ENCODE data around the gene MMEL1.
"Not testable (repeated sequence)": the region's sequence is repeated elsewhere in the genome, so short reads cannot be mapped to it uniquely, and the experiment has no call there.

Gene MMEL1

DNA sequence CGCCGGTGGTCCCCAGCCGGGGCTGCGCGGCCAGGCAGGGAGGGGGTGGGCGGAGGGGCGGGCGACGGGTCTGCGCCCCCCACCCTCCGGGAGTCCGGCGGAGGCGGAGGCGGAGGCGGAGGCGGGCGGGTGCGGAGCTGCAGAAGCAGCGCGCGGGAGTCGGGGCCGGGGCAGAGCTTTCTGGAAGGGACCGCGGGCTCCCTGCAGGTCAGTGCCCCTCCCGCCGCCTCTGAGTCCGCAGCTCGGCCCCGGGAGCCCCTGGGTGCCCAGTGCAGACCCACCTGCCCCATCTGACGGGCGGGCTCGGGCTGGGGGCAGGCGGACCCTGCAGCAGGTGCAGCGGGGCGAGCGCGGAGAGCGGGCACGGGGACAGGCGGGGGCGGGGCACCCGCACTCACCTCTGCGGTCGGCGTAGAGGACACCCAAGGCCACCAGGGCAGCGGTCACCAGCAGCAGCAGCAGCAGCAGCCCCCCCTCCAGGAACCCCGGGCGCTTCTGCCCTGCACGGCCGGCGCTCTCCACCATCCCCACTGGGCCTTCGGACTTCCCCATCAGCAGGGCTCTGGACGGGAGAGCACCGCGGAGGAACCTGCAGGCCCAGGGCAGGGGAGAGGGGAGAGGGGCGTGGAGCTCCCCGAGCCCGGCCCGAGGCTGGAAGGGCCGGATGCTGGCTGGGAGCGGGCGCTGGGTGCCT lies 3.7 kb downstream of the MMEL1 start:
- H3K4me3 ChIP-seq (ENCODE audit: low read depth, low read length): peak overlapping the region; percentile 27

DNA sequence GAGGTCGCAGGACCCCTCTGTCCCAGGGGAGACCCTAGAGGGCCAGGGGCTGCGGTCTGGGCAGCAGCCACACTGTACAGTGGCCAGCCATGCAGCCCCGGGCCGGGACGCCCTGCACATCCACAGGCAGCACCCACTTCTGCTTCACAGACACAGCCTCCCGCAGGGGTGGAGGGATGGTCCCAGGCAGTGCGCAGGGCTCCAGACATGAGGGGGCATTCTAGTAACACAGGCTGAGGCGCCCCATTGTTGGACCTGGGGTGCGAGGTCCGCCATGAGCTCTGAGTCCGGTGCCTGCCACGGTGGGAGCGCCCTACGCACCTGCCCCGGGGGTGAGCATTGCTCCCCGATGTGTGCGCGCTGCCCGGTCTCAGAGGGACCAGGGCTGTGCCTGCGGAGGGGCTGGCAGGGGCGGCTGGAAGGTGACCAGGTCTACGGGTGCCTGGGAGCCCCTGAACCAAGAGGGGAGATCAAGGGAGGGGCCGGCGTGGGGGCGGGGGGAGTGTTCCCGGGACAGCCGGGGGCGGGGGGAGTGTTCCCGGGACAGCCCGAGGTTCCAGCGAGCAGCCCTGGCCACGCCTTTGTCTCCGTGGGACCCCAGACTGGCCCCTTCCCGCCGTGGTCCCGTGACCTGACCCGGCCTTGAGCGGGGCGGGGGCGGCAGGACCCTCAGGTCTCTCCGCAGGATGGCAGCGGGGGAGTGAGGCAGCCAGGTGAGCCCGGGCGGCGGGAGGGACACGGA lies 4.5 kb downstream of the MMEL1 start:
- H3K4me3 ChIP-seq (ENCODE audit: low read depth, low read length): peak overlapping the region; percentile 27

DNA sequence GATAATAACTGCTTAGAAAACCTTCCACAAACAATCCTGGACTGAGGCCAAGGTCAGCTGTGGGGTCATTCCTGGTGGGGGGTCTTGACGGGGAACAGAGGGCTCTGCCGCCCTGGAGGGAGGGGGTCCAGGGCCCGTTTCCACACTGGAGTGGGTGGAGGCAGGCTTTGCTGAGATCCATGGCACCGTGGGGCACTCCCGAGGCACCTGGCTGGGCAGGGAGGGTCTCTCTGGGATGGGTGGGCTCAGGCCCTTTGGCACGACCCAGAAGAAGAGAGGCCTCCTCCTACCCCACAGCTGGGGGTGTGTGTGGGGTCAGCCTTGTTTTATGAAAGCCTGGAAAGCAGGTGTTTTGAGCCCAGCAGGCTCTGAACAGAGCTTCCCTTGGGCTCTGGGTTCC lies 5.1 kb downstream of the MMEL1 start:
- no peak overlapping the region for H3K4me3 ChIP-seq (ENCODE audit: low read depth, low read length)

DNA sequence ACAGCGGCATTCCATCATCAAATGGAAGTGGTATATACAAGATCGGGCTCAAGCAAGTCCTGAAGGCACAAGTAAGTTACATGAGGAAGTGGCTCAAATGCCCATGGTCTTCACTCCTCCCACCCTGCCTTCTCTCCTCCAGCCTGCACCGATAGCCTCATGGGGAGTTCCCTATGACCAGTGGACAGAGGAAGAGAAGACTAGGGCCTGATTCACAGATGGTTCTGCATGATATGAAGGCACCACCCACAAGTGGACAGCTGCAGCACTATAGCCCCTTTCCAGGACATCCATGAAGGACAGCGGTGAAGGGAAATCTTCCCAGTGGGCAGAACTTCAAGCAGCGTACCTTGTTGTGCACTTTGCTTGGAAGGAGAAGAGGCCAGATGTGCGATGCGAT lies 7.1 kb downstream of the MMEL1 start:
- H3K4me3 ChIP-seq (ENCODE audit: low read depth, low read length): not testable (repeated sequence)

DNA sequence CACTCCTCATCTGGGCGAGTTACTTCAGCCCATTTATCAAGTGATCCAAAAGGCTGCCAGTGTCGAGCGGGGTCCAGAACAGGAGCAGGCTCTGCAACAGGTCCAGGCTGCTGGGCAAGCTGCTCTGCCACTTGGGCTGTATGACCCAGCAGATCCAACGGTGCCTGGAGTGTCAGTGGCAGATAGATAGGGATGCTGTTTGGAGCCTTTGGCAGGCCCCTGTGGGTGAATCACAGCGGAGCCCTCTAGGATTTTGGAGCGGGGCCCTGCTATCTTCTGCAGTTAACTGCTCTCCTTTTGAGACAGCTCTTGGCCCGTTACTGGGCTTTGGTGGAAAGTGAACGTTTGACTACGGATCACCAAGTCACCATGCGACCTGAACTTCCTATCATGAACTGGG lies 7.5 kb downstream of the MMEL1 start:
- no peak overlapping the region for H3K4me3 ChIP-seq (ENCODE audit: low read depth, low read length)

DNA sequence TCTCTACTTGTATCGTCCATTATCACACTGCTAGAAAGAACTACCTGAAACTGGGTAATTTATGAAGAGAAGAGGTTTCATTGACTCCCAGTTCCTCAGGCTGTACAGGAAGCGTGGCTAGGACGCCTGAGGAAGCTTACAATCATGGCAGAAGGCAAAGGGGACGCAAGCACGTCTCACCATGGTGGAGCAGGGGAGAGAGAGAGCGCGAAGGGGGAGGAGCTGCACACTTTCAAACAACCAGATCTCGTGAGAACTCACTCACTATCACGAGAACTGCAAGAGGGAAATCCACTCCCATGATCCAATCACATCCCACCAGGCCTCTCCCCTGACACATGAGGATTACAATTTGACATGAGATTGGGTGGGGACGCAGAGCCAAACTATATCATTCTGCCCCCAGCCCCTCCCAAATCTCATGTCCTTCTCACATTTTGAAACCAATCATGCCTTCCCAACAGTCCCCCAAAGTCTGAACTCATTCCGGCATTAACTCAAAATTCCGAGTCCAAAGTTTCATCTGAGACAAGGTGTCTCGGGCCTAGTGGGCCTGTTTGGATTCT lies 8.0 kb downstream of the MMEL1 start:
- no peak overlapping the region for H3K4me3 ChIP-seq (ENCODE audit: low read depth, low read length)

DNA sequence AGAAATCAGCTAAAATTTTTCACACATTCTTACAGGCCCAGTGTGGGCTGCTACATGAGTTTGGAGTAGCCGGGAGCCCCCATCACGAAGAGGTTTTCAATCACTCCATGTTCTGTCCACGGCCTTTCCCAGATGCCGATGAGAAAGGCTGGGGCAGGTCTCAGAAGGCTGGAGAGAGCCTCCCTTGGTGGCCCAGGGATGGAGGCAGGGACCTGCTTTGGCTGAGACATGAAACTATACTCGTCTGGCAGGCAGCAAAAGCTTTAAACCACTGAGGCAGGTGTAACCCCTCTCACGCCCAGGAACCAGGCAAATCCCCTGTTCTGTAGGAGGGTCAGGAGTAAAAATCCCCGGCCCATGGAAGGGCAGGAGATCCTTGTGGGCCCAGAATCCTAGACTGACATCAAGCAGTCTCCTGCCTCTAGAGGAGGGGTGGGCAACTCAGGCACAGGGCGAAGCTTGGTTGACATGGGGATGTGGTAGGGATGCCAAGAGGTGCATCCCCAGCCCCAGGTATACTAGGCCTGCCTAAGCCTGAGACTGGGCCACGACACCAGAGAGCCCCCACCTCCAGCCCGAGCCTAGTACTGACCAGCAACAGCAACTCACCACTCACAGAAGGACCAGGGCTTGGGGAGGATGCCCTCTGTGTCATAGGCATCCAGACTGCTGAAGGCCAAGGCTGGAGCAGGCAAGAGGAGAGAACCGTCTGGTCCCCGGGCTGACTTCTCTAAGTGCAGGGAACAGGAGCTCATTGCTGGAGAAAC lies 9.1 kb downstream of the MMEL1 start:
- H3K4me3 ChIP-seq (ENCODE audit: low read depth, low read length): no peak overlapping the region

DNA sequence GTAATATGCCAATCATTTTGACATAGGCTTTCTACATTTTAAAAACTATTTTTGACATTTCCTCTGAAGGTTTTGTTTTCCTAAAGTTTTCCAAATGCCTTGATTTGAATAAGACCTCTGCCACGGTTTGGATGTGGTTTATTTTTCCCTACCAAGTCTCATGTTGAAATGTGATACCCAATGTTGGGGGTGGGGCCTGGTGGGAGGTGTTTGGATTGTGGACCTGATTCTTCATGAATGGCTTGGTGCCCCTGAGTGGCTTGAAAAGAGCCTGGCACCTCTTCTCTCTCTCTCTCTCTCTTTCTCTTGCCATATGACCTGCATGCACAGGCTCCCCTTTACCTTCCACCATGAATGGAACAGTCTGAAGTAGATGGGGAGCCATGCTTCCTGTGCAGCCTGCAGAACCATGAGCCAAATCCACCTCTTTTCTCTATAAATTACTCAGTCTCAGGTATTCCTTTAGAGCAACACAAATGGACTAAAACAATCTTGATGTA lies 14.8 kb downstream of the MMEL1 start:
- H3K4me3 ChIP-seq (ENCODE audit: low read depth, low read length): no peak overlapping the region

DNA sequence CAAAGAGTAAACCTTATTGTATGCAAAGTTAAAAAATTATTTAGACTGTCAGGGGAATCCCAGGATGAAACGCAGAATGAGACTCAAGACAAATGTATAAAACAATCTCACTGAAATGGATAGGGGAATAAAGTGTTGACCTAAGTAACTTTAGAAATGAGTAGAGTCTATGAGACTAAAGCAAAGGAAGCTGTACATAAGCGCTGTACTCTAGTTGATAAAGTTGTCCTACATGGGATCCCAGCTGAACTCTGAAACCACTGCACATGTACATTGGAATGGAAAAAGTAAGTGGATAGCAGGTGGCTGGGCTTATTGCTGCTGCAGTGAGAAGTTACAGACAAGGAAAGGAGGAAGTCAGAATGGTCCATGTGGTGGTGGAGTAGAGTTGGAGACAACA lies 18.7 kb downstream of the MMEL1 start:
- no peak overlapping the region for H3K4me3 ChIP-seq (ENCODE audit: low read depth, low read length)

DNA sequence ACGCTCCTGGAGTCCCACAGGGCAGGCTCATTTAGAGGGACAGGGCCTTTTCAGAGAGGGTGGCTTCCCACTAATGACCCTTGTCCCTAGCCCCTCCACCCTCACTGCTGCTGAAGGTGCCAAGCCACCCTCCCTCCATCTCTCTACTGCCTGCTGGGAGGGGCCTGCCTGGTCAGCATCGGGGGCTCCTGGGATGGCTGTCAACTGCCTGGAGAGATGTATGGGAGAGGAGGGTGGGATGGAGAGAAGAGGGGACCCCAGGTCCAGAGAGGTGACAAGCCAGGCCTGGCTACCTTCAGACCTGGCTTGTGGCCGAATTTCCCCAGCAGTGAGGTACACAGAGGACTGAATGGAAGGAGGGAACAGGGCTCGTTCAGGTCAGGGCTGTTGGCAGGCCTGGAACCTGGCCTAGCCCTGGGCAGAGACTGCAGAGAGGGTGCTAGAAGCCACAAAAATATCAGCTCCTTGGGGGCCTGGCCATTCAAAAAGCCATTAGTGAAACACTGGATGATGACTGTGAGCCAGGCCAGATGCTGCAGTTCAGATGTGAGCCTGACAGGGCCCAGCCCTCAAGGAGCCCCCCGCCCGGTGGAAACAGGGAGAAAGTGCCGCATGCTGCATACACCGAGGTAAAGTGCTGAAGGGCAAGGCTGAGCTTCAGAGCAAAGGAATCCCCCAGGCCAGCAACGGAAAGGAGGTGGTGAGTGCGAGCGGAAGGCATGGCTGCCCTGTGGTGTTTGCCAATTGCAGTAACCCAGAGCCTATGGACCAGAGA lies 20.0 kb downstream of the MMEL1 start:
- H3K4me3 ChIP-seq (ENCODE audit: low read depth, low read length): no peak overlapping the region

DNA sequence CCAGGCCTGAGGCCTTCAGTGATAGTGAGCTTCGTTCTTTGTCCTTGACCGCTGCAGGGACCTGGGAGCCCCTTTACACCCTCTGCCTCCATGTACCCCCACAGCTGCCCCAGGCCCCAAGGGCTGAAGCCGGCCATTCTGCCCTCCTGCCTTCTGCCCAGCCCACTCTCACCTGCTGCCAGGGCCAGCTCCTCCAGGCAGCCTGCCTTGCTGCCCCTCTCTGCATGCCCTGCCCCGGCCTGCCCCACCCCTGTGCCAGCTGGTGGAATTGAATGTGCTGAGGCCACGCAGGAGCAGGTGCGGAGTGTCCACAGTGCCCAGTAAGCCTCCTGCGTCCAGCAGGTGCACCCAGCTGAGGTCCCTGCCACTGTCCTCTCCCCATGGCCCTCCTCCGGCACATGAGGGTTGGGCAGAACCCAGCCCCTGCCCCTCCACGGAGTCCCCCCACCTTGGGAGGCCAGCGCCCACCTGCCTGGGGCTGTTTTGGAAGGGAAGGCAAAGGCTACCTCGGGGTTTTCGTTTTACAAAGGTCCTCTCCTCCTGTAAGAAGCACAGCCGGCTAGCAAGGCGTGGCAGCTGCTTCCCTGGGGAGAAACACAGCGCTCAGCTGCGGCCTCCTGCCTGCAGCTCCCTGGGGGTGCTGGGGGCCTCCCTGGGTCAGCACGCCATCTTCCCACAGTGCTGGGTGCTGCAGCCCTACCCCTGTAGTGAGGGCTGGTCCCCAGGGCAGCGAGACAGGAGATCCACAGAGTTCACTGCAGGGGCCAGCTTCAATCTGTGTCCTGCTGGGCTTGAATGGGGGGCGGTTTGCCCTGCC lies 21.0 kb downstream of the MMEL1 start:
- no peak overlapping the region for H3K4me3 ChIP-seq (ENCODE audit: low read depth, low read length)

DNA sequence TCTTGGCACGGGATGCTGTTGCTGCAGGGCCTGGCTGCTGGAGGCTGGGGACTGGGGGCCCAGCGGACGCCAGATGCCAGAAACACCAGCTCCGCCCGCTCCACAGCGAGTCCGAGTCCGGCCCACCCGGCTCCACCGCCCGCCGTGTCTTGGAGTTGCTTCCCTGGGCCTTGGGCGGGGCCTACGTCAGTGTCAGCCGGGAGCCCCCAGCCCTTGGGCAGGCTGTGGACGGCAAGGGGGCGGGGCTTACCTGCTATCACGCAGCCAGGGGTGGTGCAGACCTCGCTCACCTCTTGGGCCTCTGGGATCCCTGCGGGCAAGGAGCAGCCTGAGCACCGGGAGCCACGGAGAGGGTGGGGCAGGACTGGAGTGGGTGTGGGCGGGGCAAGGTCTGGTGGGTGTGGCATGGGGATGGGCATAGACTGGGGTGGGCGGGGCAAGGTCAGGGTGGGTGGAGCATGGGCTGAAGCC lies 21.8 kb downstream of the MMEL1 start:
- H3K4me3 ChIP-seq (ENCODE audit: low read depth, low read length): no peak overlapping the region

DNA sequence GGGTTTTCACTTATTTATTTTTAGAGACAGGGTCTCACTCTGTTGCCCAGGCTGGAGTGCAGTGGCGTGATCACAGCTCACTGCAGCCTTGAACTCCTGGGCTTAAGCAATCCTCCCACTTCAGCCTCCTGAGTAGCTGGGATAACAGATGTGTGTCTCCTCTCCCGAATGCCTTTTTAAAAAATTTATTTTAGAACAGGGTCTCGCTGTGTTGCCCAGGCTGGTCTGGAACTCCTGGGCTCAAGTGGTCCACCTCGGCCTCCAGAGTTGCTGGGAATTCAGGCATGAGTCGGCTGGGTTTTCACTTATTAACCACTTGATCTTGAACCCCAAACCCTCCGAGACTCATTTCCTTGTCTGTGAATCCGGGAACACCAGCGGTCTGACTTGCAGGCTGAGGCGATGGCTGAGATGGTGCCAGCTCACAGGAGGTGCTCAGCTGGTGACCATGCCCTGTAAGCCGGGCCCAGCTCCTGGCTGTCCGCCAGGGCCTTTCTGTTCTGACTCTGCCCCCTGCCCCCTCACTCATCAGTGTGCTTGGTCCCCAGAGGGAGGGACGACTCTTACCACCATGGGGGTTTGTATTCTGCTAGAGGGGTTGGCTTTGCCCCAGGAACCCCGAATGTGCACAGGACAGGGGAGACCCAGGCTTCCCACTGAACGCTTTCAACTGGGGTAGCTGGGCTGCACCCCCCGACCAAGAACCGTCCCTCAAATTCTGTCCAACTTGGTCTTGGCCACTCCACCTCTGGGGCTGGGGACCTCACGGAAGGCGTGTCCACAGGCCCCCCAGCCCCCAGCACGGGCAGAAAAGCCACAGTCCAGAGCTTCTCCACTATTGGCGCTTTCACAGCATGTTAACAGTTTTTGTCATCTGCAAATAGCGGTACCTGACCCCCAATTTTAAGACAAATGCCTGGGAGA lies 22.5 kb downstream of the MMEL1 start:
- H3K4me3 ChIP-seq (ENCODE audit: low read depth, low read length): no peak overlapping the region

DNA sequence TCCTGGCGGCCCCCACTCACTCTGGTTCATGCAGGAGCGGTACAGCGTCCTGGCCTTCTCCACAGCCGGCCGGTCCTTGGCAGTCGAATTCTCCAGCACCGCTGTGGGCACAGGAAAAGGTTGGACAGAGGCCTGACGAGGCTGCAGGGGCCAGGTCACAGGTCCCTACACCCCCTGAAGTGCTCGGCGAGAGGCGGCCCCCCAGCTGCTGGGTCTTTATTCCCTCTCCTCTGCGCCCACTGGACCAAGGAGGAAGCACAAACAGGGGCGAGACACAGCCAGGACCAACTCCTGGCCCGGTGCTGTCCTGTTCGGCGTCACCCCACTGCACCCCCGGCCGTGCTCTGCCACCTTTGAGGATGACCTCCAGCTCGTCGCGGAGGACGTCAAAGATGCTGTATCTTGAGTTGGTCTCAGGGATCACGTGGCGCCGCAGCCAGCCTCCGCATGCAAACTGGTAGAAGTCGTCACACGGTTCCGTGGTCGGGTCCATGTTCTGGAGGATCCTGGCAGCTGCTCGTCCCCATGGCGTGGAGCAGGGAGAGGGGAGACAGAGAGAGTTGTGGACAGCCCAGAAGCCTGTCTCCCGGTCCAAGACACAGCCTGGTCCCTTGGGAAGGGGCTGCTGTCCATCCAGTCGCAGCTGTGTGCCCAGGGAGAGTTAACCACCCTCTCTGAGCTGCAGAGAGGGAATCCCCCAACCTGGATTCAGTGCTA lies 23.3 kb downstream of the MMEL1 start:
- H3K4me3 ChIP-seq (ENCODE audit: low read depth, low read length): no peak overlapping the region

DNA sequence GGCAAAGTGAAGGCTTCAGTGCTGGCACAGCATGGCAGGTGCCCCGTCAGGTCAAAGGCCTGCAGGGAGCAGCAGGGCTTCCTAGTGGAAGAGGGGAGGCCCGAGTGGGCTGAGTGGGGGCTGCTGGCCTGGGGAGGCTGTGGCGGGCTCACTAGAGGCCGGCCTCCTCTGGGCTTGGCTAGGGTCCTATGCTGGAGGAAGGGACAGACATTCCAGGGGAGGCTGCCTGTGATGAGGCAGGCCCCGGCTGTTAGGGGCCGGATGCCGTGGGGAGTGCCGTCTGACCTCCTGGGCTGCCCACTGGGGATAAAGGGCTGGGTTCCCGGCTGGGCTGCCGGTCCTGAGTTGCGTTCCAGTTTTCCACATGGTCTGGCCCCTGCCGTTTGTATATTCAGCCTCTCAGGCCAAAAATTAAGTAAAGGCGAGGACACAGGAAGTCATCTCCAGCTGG lies 25.1 kb downstream of the MMEL1 start:
- H3K4me3 ChIP-seq (ENCODE audit: low read depth, low read length): no peak overlapping the region

DNA sequence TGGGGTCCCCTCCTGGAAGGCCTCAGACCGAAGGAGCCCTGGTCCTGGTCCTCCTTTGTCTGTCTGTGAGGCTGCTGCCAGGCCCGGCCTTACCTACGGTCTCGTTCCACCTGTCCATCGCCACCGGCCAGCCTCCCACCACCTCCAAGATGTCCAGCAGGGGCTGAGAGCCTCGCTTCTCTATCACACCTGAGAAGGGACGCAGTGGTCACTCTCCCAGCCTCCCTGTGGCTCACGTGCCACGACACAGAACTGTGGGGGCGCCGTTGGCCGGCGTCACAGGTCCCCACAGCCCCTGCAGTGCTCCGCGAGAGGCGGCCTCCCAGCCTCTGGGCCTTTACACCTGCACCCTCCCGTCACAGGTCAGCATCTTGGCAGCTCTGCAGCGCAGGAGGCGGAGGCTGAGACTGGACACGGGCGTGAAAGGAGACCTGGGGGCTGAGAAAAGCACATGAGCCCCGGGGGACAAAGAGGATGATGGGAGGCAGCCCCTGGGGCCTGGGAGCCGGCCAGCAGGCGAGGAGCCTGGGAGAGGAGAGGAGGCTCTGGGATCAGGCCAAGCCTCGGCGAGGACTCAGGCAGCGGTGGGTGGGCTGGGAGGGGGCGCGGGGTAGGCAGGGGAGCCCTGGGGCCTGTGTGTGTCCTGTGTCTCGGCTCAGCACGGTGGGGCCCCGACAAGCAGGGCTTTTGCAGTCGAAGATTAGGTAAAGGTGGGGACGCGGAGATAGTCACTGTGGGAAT lies 25.8 kb downstream of the MMEL1 start:
- H3K4me3 ChIP-seq (ENCODE audit: low read depth, low read length): no peak overlapping the region

DNA sequence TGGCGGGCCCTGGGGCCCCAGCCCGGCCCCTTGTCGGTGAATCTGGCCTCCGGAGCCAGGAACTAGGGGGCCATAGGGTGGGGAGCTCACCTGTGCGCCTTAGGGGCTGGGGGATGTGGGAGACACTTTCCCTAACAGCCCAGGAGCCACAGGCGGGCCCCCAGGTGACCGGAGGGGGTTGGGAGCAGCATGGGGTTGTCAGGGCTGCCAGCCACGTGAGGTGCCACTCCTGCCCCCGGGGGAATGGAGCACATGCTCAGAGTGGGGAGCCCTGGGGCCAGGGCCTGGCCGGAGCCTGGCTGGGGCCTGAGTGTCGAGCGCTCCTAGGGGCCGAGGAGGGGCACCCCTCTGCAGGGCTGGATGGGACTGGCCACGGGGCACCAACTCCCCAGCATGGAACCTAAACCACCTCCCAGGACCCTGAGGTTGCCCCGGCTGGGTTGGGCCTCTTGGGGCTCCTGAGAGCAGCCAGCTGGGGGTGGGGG lies 26.4 kb downstream of the MMEL1 start:
- H3K4me3 ChIP-seq (ENCODE audit: low read depth, low read length): no peak overlapping the region

Measured in iPS-11a (cell line).